ENCODE measurements around the gene PYROXD2. TPM values are rescaled to one million over a fixed set of nuclear protein-coding genes. Genes with fewer than 3 reads are reported as not detected.

PYROXD2 gene
- total RNA-seq, 2 experiments from 2014 or later: 5.1 to 7.5 TPM

DNA sequence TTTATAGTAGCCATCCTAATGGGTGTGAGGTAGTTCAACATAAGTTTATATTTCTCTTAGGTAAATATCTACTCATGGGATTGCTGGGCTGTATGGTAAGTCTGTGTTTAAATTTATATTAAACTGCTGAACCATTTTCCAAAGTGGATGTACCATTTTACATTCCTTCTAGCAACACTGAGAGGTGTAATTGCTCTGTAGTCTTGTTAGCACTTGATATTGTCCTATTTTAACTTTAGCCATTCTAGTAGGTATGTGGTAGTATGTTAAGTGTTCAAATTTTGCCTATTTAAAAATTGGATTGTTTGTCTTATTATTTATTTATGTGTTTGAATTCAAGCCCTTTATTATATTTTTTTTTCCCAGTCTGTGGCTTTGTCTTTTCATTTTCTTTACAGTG, 34.3 kb upstream of the PYROXD2 start:
- Mint-ChIP-seq H3K27ac (no peak overlapping the region), H3K9me3 (ENCODE audit: low read depth) (no peaks in the 10 kb centered on the region), H3K27me3 (peaks cover 23% of the 10 kb centered on the region), H3K4me3 (no peak overlapping the region), H3K4me1 (peaks cover 24% of the 10 kb centered on the region), H3K36me3 (peaks cover 12% of the 10 kb centered on the region)
- CTCF ChIA-PET: interaction anchor here (3.6 kb wide), 1 partner anchor 18 kb away, joined by 13 read pairs; no protein-coding TSS in a partner anchor
- ATAC-seq (no peak), DNase-seq (no peak)

DNA sequence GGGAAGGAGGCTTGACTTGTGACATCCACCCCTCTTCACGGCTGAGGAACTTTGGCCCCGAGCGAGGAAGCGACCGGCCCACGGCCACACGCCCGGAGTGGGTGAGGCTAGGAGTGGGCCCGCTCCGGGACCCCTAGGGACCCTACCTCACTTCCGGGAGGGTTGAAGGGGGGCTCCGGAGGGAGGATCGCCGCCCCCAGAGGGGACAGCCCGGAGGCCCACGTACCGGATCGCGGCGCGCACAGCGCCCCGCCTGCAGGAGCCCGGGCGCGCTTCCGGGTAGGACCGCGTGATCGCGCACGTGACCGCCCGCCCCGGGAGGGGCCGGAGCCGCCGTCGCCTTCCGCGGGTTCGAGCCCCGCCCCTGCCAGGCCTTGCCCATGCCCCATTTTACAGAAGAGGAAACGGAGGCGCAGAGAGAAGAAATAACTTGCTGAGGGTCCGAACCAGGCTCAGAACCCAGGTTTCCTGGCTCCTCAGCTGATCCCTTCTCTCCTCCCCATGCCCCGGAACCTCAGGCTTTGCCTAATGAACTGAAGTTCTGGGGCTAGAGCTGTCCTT, 31.8 kb upstream of the PYROXD2 start, which contains the start of gene HPS1:
HPS1 (minus strand) TSS at position 275 of the 561 bp plus-strand sequence. CDS start 3,695 bp downstream, outside the sequence.
- Mint-ChIP-seq H3K36me3 (peaks cover 30% of the 10 kb centered on the region), H3K4me1 (peaks cover 44% of the 10 kb centered on the region), H3K27me3 (peaks cover 13% of the 10 kb centered on the region), H3K27ac (peak within 1 kb of the TSS; percentile 90), H3K4me3 (peak within 1 kb of the TSS; percentile 91), H3K9me3 (ENCODE audit: low read depth) (no peaks in the 10 kb centered on the region)
- DNase-seq (peak; percentile 87), ATAC-seq (peak; percentile 95)
- CTCF ChIA-PET: interaction anchor here (3.6 kb wide), 1 partner anchor 21 kb away, joined by 13 read pairs; no protein-coding TSS in a partner anchor

DNA sequence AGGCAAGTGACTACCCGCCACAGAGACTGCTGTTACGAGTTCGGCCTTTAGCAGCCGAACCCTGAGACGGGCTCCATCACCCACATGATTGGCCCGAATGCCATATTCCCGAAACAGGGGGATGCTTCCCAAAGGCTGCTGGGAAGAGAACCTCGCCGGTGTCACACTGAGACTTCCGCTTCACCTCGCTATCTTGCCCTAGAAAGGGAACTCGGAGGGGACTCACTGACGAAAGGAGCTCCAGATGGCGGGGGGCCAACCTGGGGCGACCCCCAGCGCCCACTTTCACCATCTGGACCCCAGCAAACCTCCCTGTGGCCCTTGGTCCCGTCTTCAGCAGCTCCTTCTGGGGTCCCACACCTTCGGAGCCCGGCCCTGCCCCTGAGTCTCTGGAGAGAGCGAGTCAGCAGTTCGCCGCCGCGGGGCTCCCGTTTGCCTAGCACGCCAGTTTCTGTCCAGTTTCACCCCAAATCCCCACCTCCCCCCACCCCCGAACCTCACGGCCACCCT, 31.2 kb upstream of the PYROXD2 start:
- Mint-ChIP-seq H3K36me3 (peaks cover 34% of the 10 kb centered on the region), H3K27me3 (peaks cover 12% of the 10 kb centered on the region), H3K4me1 (peaks cover 44% of the 10 kb centered on the region), H3K4me3 (peak overlapping the region; percentile 91), H3K27ac (peak overlapping the region; percentile 90), H3K9me3 (ENCODE audit: low read depth) (no peaks in the 10 kb centered on the region)
- peak; percentile 56 for DNase-seq
- CTCF ChIA-PET: interaction anchor here (3.6 kb wide), 1 partner anchor 21 kb away, joined by 13 read pairs; no protein-coding TSS in a partner anchor
- ATAC-seq: peak; percentile 68

DNA sequence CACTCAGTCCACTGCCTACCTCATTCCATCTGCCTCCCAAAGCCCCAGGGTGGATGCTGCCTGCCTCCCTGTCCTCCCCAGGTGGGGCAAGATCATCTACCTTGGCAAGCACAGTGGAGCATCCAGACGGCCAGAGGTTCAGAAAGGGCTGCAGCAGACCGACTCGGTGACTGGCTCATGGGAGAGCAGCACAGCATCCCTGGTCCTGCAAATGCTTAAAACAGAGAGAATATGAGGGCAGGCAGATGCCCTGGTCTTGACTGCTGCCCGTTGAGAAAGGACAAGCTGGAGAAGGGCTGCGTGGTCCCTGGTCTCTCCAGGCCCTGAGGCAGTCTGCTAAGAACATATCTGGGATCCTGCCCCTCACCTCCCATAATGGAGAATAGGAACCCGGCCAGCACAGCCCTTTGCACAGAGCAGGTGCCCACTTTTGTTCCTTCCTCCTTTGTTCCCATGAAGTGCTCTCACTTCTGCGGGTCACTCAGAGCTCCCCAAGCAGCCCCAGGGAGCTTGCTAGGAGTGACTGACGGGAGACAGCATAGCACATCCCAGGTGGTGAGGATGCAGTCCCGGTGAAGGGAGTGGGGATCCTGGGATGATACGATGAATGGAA, 30.3 kb upstream of the PYROXD2 start:
- ATAC-seq: no peak
- H3K27ac Mint-ChIP-seq: peak overlapping the region; percentile 90

DNA sequence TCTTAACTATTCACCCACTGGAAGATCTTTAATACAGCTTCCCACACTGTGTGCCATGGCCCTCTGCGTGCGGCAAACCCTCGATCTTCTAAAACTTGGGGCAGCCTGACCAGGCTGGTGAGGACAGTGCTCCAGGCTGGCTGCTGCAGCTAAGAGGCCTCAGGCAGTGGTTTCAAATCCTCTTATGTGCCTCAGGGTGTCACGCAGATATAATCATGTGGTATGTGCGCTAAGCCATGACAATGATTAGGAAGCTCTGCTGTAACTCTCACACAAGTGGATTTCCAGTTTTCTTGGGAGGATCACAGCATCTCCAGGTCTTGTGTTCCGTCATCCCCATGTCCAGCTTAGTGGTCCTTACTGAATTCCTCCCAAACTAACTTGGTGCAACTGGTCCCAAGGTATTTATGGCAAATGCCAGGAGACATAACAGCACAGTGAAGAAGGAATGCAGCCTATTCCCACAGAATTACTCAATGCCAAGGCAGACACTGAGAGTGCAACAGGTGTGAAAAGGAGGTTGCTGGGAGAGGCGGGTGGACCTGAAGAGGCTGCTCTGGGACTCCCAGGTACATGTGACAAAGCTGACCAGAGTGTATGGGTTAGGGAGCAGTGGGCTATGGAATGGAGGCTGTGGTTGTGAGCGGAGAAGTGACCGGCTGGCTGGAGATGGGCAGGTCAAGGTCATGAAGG, 29.5 kb upstream of the PYROXD2 start:
- no peak for DNase-seq
- CTCF ChIA-PET: interaction anchor here (1.1 kb wide), 1 partner anchor 30 kb away, joined by 3 read pairs; the partner anchor contains the start of gene PYROXD2
- no peak for ATAC-seq
- Mint-ChIP-seq H3K9me3 (ENCODE audit: low read depth) (no peaks in the 10 kb centered on the region), H3K36me3 (peaks cover 48% of the 10 kb centered on the region), H3K4me1 (peaks cover 46% of the 10 kb centered on the region), H3K27ac (no peak overlapping the region), H3K27me3 (peaks cover under 1% of the 10 kb centered on the region), H3K4me3 (peak overlapping the region; percentile 34)

More for the DNA sequence above, 30.3 kb upstream of the PYROXD2 start:
- peaks cover 46% of the 10 kb centered on the region for H3K4me1 Mint-ChIP-seq
- H3K4me3 Mint-ChIP-seq: peak overlapping the region; percentile 91
- DNase-seq: no peak
- CTCF ChIA-PET: no interaction called here
- H3K9me3 Mint-ChIP-seq (ENCODE audit: low read depth): no peaks in the 10 kb centered on the region
- peaks cover 40% of the 10 kb centered on the region for H3K36me3 Mint-ChIP-seq
- H3K27me3 Mint-ChIP-seq: peaks cover 7% of the 10 kb centered on the region

DNA sequence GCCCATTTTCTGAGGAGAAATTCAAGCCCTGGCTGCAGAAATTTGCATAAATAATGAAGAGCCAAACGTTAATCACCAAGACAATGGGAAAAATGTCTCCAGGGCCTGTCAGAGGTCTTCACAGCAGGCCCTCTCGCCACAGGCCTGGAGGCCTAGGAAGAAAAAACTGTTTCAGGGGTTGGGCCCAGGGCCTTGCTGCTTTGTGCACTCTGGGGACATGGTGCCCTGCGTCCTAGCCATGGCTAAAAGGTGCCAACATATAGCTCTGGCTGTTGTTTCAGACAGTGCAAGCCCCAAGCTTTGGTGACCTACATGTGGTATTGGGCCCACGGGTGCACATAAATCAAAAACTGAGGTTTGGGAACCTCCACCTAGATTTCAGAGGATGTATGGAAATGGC, 23.7 kb upstream of the PYROXD2 start:
- Mint-ChIP-seq H3K9me3 (ENCODE audit: low read depth) (no peaks in the 10 kb centered on the region), H3K36me3 (peaks cover 84% of the 10 kb centered on the region), H3K4me3 (no peak overlapping the region), H3K4me1 (peaks cover 19% of the 10 kb centered on the region), H3K27ac (no peak overlapping the region), H3K27me3 (no peaks in the 10 kb centered on the region)
- CTCF ChIA-PET: no interaction called here
- ATAC-seq (no peak), DNase-seq (no peak)

DNA sequence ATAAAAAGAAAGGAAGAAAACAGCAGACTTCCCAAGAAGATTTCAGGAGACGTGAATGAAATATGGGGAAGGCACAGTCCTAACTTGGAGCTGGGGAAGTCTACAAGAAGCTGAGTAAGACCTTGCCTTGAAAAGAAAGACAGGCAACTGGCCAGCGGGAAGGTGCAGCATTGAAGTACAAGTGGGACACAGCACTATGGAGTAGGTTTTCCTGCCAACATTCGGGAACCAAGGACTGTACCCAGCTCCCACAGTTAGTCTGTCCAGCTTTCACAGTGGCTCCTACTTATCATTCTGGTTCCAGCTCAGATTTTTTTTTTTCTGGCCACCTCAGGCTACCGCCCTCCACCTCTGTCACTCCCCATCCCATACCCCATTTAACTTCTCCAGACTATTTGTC, 21.7 kb upstream of the PYROXD2 start:
- H3K36me3 Mint-ChIP-seq: peaks cover 84% of the 10 kb centered on the region
- ATAC-seq (no peak), DNase-seq (no peak)
- no peaks in the 10 kb centered on the region for H3K27me3 Mint-ChIP-seq
- CTCF ChIA-PET: no interaction called here
- H3K27ac Mint-ChIP-seq: no peak overlapping the region
- H3K4me1 Mint-ChIP-seq: peaks cover 4% of the 10 kb centered on the region
- H3K4me3 Mint-ChIP-seq: no peak overlapping the region
- H3K9me3 Mint-ChIP-seq (ENCODE audit: low read depth): peaks cover 2% of the 10 kb centered on the region

DNA sequence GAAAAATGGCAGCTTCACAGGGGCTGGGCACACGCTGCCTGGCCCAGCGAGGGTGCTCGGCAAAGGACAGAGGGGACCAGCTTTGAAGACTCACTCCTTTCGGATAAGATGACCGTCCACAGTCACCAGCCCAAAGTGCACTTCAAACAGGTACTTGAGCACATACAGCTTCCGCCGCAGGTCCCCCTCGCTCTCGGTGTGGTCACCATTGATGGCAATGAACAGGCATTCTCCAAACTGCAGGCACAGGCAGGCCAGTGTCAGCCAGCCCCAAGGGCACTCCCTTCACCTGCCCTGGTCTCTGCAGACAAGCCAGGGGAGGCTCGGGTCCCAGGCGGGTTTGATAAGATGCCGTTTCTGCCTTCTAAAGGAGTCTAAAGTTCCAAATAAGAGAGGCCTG, 20.2 kb upstream of the PYROXD2 start:
- ATAC-seq (no peak), DNase-seq (no peak)
- Mint-ChIP-seq H3K9me3 (ENCODE audit: low read depth) (peaks cover 2% of the 10 kb centered on the region), H3K36me3 (peaks cover 86% of the 10 kb centered on the region), H3K4me1 (peaks cover 2% of the 10 kb centered on the region), H3K27ac (no peak overlapping the region), H3K4me3 (no peak overlapping the region), H3K27me3 (no peaks in the 10 kb centered on the region)
- CTCF ChIA-PET: interaction anchor here (2.4 kb wide), 1 partner anchor 10 kb away, joined by 12 read pairs; no protein-coding TSS in a partner anchor

DNA sequence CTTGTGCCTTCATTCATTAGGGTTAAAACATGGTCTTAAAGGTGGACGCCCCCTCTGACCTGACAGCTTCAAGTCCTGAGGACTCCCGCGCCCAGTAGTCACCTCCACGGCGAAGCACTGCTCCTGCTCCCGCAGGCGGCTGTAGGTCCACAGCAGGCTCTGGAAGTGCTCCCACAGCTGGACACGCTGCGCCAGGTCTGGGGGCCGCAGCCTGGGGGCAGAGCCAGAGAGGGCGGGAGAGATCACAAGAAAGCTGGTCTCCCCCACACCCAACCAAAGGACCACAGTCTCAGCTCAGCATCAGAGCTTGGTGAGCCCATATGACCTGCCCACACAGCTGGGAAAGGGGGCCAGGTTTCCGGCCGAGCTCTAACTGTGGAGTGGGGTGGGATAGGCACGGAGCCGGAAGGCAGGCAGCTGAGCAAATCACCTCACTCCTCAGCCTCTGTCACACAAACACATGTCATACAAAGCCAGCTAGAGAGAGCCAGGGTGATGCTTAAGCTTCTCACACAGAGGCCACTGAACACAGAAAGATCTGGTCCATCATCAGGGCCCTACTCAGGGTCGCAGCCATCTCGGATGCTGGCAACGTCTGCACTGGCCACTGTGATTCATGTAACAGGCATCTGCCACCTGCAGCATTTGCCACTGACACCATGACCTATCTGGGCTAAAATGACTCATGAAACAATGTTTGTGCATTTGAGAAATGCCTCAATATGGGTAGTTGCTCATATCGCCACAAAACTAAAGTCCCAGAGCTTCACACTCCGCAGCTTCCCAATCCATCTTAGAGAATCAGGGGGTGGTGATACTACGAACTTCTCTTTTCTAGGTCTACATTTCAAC, 19.1 kb upstream of the PYROXD2 start:
- H3K36me3 Mint-ChIP-seq: peaks cover 78% of the 10 kb centered on the region

DNA sequence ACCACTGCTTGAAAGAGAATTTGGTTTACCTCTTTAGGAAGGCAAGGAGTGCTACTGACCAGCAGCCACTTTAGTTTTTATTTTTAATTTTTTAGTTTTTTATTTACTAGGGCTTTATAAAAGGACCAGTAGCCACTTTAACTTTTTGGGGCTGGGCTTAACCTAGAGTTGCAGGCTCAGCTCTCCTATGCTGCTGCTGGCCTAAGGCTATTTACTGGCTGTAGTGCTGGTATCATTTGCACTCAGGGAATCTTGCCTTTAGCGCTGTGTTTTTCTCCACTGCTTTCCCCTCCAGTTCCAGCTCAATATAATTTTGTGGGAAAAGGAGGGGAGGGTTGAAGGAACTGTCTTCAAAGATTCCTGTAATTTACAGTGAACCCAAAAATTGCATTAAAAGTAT, 18.4 kb upstream of the PYROXD2 start:
- H3K27me3 Mint-ChIP-seq: no peaks in the 10 kb centered on the region
- H3K4me3 Mint-ChIP-seq: no peak overlapping the region
- H3K27ac Mint-ChIP-seq: no peak overlapping the region
- CTCF ChIA-PET: no interaction called here
- H3K36me3 Mint-ChIP-seq: peaks cover 72% of the 10 kb centered on the region
- peaks cover 2% of the 10 kb centered on the region for H3K9me3 Mint-ChIP-seq (ENCODE audit: low read depth)
- DNase-seq: no peak
- H3K4me1 Mint-ChIP-seq: peaks cover 2% of the 10 kb centered on the region
- no peak for ATAC-seq

More for the DNA sequence above, 19.1 kb upstream of the PYROXD2 start:
- H3K4me1 Mint-ChIP-seq: peaks cover 2% of the 10 kb centered on the region
- H3K27me3 Mint-ChIP-seq: no peaks in the 10 kb centered on the region
- ATAC-seq (no peak), DNase-seq (no peak)
- H3K27ac Mint-ChIP-seq: no peak overlapping the region
- H3K9me3 Mint-ChIP-seq (ENCODE audit: low read depth): peaks cover 2% of the 10 kb centered on the region
- no peak overlapping the region for H3K4me3 Mint-ChIP-seq
- CTCF ChIA-PET: interaction anchor here (2.4 kb wide), 1 partner anchor 9 kb away, joined by 12 read pairs; no protein-coding TSS in a partner anchor

DNA sequence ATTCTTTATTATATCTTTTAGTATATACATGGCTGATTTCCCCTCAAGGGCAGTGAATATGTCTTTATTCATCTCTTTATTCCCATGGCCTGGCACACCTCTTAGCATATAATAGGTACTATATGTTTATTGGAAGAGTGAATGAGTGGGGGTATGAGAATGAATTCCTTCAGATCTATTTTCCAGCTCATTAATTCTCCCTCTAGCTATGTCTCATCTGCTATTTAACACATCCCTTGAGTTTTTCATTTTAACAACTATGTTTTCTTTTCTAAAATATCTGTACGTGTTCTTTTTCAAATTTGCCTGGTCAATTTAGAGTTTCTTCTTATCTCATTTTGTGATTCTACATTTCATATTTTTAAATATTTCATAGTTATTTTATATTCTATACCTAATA, 17.3 kb upstream of the PYROXD2 start:
- ATAC-seq: no peak
- DNase-seq: no peak
- Mint-ChIP-seq H3K27me3 (no peaks in the 10 kb centered on the region), H3K9me3 (ENCODE audit: low read depth) (peaks cover 2% of the 10 kb centered on the region), H3K4me1 (no peaks in the 10 kb centered on the region), H3K4me3 (no peak overlapping the region), H3K27ac (no peak overlapping the region), H3K36me3 (peaks cover 65% of the 10 kb centered on the region)
- CTCF ChIA-PET: no interaction called here

DNA sequence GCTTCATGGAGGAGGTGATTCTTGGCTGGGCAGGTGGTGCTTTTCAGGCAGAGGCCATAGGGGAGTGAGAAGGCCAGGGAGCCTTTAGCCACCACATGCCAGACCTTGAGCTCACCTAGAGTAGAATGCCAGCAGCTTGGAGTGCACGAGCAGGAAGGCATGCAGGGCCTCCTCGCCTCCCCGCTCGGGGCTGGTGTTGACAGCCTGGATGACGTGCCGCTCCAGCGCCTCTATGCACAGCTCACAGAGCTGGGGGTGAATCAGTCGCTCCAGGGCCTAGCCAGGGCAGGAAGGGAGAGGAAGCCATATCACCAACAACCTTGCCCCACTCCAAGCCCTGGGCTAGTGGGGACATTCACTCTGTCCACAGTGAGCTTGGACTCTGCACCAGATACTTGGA, 16.0 kb upstream of the PYROXD2 start:
- no peak overlapping the region for H3K4me3 Mint-ChIP-seq
- H3K27ac Mint-ChIP-seq: no peak overlapping the region
- H3K36me3 Mint-ChIP-seq: peaks cover 57% of the 10 kb centered on the region
- DNase-seq: peak; percentile 27
- H3K4me1 Mint-ChIP-seq: no peaks in the 10 kb centered on the region
- H3K27me3 Mint-ChIP-seq: no peaks in the 10 kb centered on the region
- ATAC-seq: no peak
- CTCF ChIA-PET: no interaction called here
- peaks cover 2% of the 10 kb centered on the region for H3K9me3 Mint-ChIP-seq (ENCODE audit: low read depth)

DNA sequence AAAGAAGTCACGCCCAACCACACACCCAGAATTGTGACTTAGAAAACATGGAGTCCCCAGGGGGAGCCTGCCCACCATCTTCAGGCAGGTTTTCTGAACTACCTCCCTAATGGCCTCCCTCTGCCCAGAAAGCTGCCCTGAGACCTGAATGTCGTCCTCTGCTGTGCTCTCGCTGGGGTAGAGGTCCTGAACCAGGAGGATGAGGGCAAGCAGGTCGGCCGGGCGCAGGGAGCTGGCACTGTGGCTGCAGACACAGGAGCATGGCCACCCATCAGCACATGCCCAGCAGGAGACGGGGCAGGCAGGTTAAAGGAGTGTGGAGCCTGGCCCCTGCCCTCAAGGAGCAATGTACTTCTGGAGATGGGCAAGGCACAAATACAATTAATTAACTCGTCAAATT, 15.4 kb upstream of the PYROXD2 start:
- Mint-ChIP-seq H3K4me1 (no peaks in the 10 kb centered on the region), H3K4me3 (no peak overlapping the region), H3K27ac (no peak overlapping the region), H3K36me3 (peaks cover 51% of the 10 kb centered on the region), H3K27me3 (no peaks in the 10 kb centered on the region), H3K9me3 (ENCODE audit: low read depth) (peaks cover 2% of the 10 kb centered on the region)
- no peak for ATAC-seq
- CTCF ChIA-PET: no interaction called here
- peak; percentile 19 for DNase-seq
